Eye (tissue), 1 donor: ENCODE results near the gene MED12L.

Source experiments
- DNase-seq: peaks from one replicate; pipeline ENCODE4 v3.0.0-alpha.2; 2015

The MED12L gene

GRCh38 chr3:151330379-151330778 is 244.9 kb downstream of the MED12L start:
- no peak for DNase-seq

- no peak for DNase-seq
Observed at GRCh38 chr3:151330899-151331298, 245.4 kb downstream of the MED12L start.

GRCh38 chr3:151331696-151332095 is 246.2 kb downstream of the MED12L start:
- DNase-seq, result no peak

GRCh38 chr3:151345859-151346258 is 260.4 kb downstream of the MED12L start:
- DNase-seq, result no peak

GRCh38 chr3:151346292-151346691 is 260.8 kb downstream of the MED12L start:
- no peak for DNase-seq

- no peak for DNase-seq
Observed at GRCh38 chr3:151347432-151347831, 262.0 kb downstream of the MED12L start.

- no peak for DNase-seq
Observed at GRCh38 chr3:151350656-151351055, 265.2 kb downstream of the MED12L start.

- no peak for DNase-seq
Observed at GRCh38 chr3:151351219-151351618, 265.8 kb downstream of the MED12L start.

GRCh38 chr3:151351648-151352047 is 266.2 kb downstream of the MED12L start:
- no peak for DNase-seq

- no peak for DNase-seq
Observed at GRCh38 chr3:151356794-151357462, 271.5 kb downstream of the MED12L start.

GRCh38 chr3:151357463-151357850 is 272.0 kb downstream of the MED12L start:
- no peak for DNase-seq

GRCh38 chr3:151362751-151363174 is 277.3 kb downstream of the MED12L start:
- no peak for DNase-seq

- no peak for DNase-seq
Observed at GRCh38 chr3:151366993-151367392, 281.5 kb downstream of the MED12L start.

- no peak for DNase-seq
Observed at GRCh38 chr3:151367448-151367847, 282.0 kb downstream of the MED12L start.

- DNase-seq, result no peak
Observed at GRCh38 chr3:151371526-151371925, 286.1 kb downstream of the MED12L start.

GRCh38 chr3:151372063-151372820 is 286.8 kb downstream of the MED12L start:
- no peak for DNase-seq

GRCh38 chr3:151377768-151378385 is 292.4 kb downstream of the MED12L start:
- DNase-seq, result no peak

GRCh38 chr3:151379083-151379734 is 293.7 kb downstream of the MED12L start:
- DNase-seq, result no peak

GRCh38 chr3:151382671-151383070 is 297.2 kb downstream of the MED12L start:
- DNase-seq, result no peak

GRCh38 chr3:151383111-151383510 is 297.6 kb downstream of the MED12L start:
- DNase-seq, result no peak

GRCh38 chr3:151383956-151384355 is 298.5 kb downstream of the MED12L start:
- DNase-seq, result no peak

GRCh38 chr3:151384741-151385174 is 299.3 kb downstream of the MED12L start, which contains the start of gene P2RY12:
Gene P2RY12, minus strand, starts transcription at chr3:151384753. Its CDS starts 45,908 bp downstream, at chr3:151338845.
- DNase-seq, result no peak

- no peak for DNase-seq
Observed at GRCh38 chr3:151386056-151386455, 300.6 kb downstream of the MED12L start.
